Measurements from ENCODE around the gene ANKS1A. TPM values are rescaled to one million over a fixed set of nuclear protein-coding genes. Genes with fewer than 3 reads are reported as not detected.
"Not testable (repeated sequence)": the region's sequence is repeated elsewhere in the genome, so short reads cannot be mapped to it uniquely, and the experiment has no call there.

ANKS1A gene
- total RNA-seq, 4 donors from 2014 or later: 12.1 to 31.8 (median 24.1) TPM

- Histone ChIP-seq H3K4me1 (no peaks in the 10 kb centered on the region), H3K27me3 (no peaks in the 10 kb centered on the region), H3K4me3 (no peak overlapping the region), H3K36me3 (no peaks in the 10 kb centered on the region), H3K9me3 (no peaks in the 10 kb centered on the region), H3K27ac (no peak overlapping the region)
- no peak for DNase-seq
- TF ChIP-seq POLR2A (IDR thresholded peaks at IDR 0.05) (no peak), CTCF (IDR thresholded peaks at IDR 0.05) (no peak)
- intact Hi-C loops (cut with DNase I; ENCODE audit: low total_unique reads): no loop called here
Observed at GRCh38 chr6:34993213-34993612, 104.2 kb downstream of the ANKS1A start.

- no peak for DNase-seq
- Histone ChIP-seq H3K27me3 (no peaks in the 10 kb centered on the region), H3K4me3 (no peak overlapping the region), H3K9me3 (no peaks in the 10 kb centered on the region), H3K27ac (no peak overlapping the region), H3K36me3 (no peaks in the 10 kb centered on the region), H3K4me1 (no peaks in the 10 kb centered on the region)
- TF ChIP-seq CTCF (IDR thresholded peaks at IDR 0.05) (no peak), POLR2A (IDR thresholded peaks at IDR 0.05) (no peak)
- intact Hi-C loops (cut with DNase I; ENCODE audit: low total_unique reads): no loop called here
Observed at GRCh38 chr6:34994693-34995092, 105.6 kb downstream of the ANKS1A start.

GRCh38 chr6:34998417-34998816, 109.4 kb downstream of the ANKS1A start:
- H3K4me1 ChIP-seq, H3K27me3 ChIP-seq: not testable (repeated sequence)

GRCh38 chr6:34999153-34999552, 110.1 kb downstream of the ANKS1A start:
- H3K27ac ChIP-seq; H3K4me1 ChIP-seq; H3K27me3 ChIP-seq; H3K36me3 ChIP-seq; DNase-seq; intact Hi-C loops (cut with DNase I; ENCODE audit: low total_unique reads); H3K9me3 ChIP-seq; H3K4me3 ChIP-seq: not testable (repeated sequence)

More at GRCh38 chr6:34998417-34998816, 109.4 kb downstream of the ANKS1A start:
- intact Hi-C loops (cut with DNase I; ENCODE audit: low total_unique reads); H3K36me3 ChIP-seq; H3K4me3 ChIP-seq; H3K9me3 ChIP-seq; DNase-seq; H3K27ac ChIP-seq: not testable (repeated sequence)

- H3K27ac ChIP-seq; H3K4me1 ChIP-seq; H3K27me3 ChIP-seq; intact Hi-C loops (cut with DNase I; ENCODE audit: low total_unique reads); H3K4me3 ChIP-seq; H3K36me3 ChIP-seq; DNase-seq; H3K9me3 ChIP-seq: not testable (repeated sequence)
Observed at GRCh38 chr6:34999962-35000361, 110.9 kb downstream of the ANKS1A start.

- intact Hi-C loops (cut with DNase I; ENCODE audit: low total_unique reads); H3K9me3 ChIP-seq; H3K27me3 ChIP-seq; H3K27ac ChIP-seq; H3K4me3 ChIP-seq; H3K36me3 ChIP-seq; H3K4me1 ChIP-seq; DNase-seq: not testable (repeated sequence)
Observed at GRCh38 chr6:35001349-35001748, 112.3 kb downstream of the ANKS1A start.

DNA sequence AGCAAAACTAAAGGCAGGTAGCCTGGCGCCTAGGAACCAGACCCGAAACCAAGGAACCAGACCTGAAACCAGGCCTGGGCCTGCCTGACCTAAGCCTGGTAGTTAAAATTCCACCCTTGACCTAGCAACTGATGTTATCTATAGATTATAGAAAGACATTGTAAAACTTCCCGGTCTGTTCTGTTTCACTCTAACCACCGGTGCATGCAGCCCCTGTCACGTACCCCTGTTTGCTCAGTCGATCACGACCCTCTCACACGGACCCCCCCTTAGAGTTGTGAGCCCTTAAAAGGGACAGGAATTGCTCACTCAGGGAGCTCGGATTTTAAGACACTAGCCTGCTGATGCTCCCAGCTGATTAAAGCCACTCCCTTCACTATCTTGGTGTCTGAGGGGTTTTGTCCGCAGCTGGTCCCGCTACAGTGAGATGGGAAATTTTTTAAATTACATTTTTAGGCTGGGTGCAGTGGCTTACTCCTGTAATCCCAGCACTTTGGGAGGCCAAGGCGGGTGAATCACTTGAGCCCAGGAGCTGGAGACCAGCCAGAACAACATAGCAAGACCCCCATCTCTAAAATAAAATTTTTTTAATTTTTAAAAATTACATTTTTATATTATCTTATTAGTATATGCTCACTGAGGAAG, 115.0 kb downstream of the ANKS1A start:
- H3K27me3 ChIP-seq; DNase-seq; intact Hi-C loops (cut with DNase I; ENCODE audit: low total_unique reads); H3K4me1 ChIP-seq; H3K9me3 ChIP-seq; H3K27ac ChIP-seq; H3K36me3 ChIP-seq; H3K4me3 ChIP-seq: not testable (repeated sequence)

DNA sequence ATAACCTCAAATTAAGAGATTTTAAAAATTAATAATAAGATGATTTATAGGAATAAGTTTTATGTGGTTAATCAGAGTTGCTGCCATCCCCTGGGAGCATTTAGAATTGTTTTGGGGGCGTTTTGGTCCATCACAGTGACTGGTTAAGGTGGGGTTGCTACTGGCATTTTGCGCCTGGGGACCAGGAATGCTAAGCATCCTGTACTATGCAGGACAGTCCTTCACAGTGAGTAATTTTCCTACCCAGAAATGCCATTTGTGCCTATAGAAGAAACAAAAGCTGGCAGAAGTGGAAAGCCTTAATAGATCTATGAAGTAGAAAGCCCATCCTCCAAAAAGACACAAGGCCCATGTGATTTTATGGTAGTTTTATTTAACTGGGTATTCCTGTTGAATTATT, 118.0 kb downstream of the ANKS1A start:
- no peak overlapping the region for H3K27ac ChIP-seq
- no peak for TF ChIP-seq CTCF (IDR thresholded peaks at IDR 0.05)
- TF ChIP-seq POLR2A (IDR thresholded peaks at IDR 0.05): no peak

More for the DNA sequence above, 118.0 kb downstream of the ANKS1A start:
- H3K9me3 ChIP-seq: no peaks in the 10 kb centered on the region
- intact Hi-C loops (cut with DNase I; ENCODE audit: low total_unique reads): no loop called here
- no peaks in the 10 kb centered on the region for H3K27me3 ChIP-seq
- H3K4me1 ChIP-seq: no peaks in the 10 kb centered on the region
- H3K4me3 ChIP-seq: no peak overlapping the region
- no peak for DNase-seq
- H3K36me3 ChIP-seq: no peaks in the 10 kb centered on the region
